SHP77 treated with DMSO at 0.1 percent for 48 hours (cell line): Measurements from ENCODE around the gene NLK.
"Not testable (repeated sequence)": the region's sequence is repeated elsewhere in the genome, so short reads cannot be mapped to it uniquely, and the experiment has no call there.

Source experiments
- DNase-seq: peaks from one replicate; lab custom pipeline; 2025; lab: John Stamatoyannopoulos, UW

Gene NLK

GRCh38 chr17:28196636-28197035, 154.2 kb downstream of the NLK start:
- no peak for DNase-seq

GRCh38 chr17:28199115-28199514, 156.6 kb downstream of the NLK start:
- DNase-seq: no peak

- DNase-seq: no peak
Observed at GRCh38 chr17:28199728-28200127, 157.3 kb downstream of the NLK start.

- DNase-seq: no peak
Observed at GRCh38 chr17:28201315-28201714, 158.8 kb downstream of the NLK start.

- no peak for DNase-seq
Observed at GRCh38 chr17:28204244-28204643, 161.8 kb downstream of the NLK start.

- DNase-seq: no peak
Observed at GRCh38 chr17:28204751-28205150, 162.3 kb downstream of the NLK start.

- no peak for DNase-seq
Observed at GRCh38 chr17:28206292-28206691, 163.8 kb downstream of the NLK start.

GRCh38 chr17:28211811-28212210, 169.3 kb downstream of the NLK start:
- no peak for DNase-seq

GRCh38 chr17:28213578-28213977, 171.1 kb downstream of the NLK start:
- not testable (repeated sequence) for DNase-seq

GRCh38 chr17:28216052-28216451, 173.6 kb downstream of the NLK start:
- no peak for DNase-seq

GRCh38 chr17:28216528-28216927, 174.1 kb downstream of the NLK start:
- no peak for DNase-seq

GRCh38 chr17:28219771-28220170, 177.3 kb downstream of the NLK start:
- no peak for DNase-seq

- DNase-seq: no peak
Observed at GRCh38 chr17:28221751-28222414, 179.4 kb downstream of the NLK start.

GRCh38 chr17:28225271-28225670, 182.8 kb downstream of the NLK start:
- DNase-seq: no peak

GRCh38 chr17:28225867-28226266, 183.4 kb downstream of the NLK start:
- DNase-seq: no peak

GRCh38 chr17:28226563-28227315, 184.3 kb downstream of the NLK start:
- no peak for DNase-seq

- DNase-seq: no peak
Observed at GRCh38 chr17:28227316-28228108, 185.0 kb downstream of the NLK start.

GRCh38 chr17:28228109-28228840, 185.8 kb downstream of the NLK start:
- DNase-seq: no peak

GRCh38 chr17:28228986-28229729, 186.7 kb downstream of the NLK start:
- no peak for DNase-seq

- DNase-seq: no peak
Observed at GRCh38 chr17:28230011-28230410, 187.5 kb downstream of the NLK start.

GRCh38 chr17:28230607-28231006, 188.1 kb downstream of the NLK start:
- not testable (repeated sequence) for DNase-seq
